Naive thymus-derived CD8-positive, alpha-beta T cell (primary cell): ENCODE measurements around the gene CLCN5. TPM values are rescaled to one million over a fixed set of nuclear protein-coding genes. Genes with fewer than 3 reads are reported as not detected.
"Not testable (repeated sequence)": the region's sequence is repeated elsewhere in the genome, so short reads cannot be mapped to it uniquely, and the experiment has no call there.

ENCODE experiments used
- ATAC-seq, 2 donors: fragments of 150-1000 bp; cut with Tn5 transposase in 1 of 2; sonication (Bioruptor Pico), chemical (Tn5 transposase) in 1 of 2; 1 replicate in 1 of 2; 2 replicates in 1 of 2; pipeline ENCODE4 v1.10.0; 2021; ENCODE audit warnings: mild to moderate bottlenecking in 2 of 2, moderate library complexity in 2 of 2
- POLR2A ChIA-PET: fragments of 350-600 bp; sonication (Branson Sonifier 250); formaldehyde crosslinking; loops from one replicate; lab custom pipeline; 2021; ENCODE audit warnings: antibody characterized with exemption; lab: Charles Lee
- DNase-seq, 10 donors: peaks; one replicate each; pipeline versions ENCODE4 v3.0.0 to v3.0.0-alpha.2; 2020 to 2022
- H3K27ac Mint-ChIP-seq, 10 donors: one replicate each; pipeline ENCODE4 v1.8.0; 2020 to 2022; ENCODE audit warnings: mild to moderate bottlenecking in 10 of 10, mixed read lengths in 10 of 10, moderate library complexity in 4 of 10, inconsistent platforms in 1 of 10
- H3K27me3 Mint-ChIP-seq, 5 donors: one replicate each; pipeline ENCODE4 v1.8.0; 2021 to 2022; ENCODE audit warnings: mixed read lengths in 5 of 5
- H3K36me3 Mint-ChIP-seq, 3 donors: one replicate each; pipeline ENCODE4 v1.8.0; 2020 to 2022; ENCODE audit warnings: mixed read lengths in 3 of 3, mild to moderate bottlenecking in 2 of 3, inconsistent platforms in 1 of 3
- H3K4me1 Mint-ChIP-seq, 4 donors: one replicate each; pipeline ENCODE4 v1.8.0; 2021 to 2022; ENCODE audit warnings: mixed read lengths in 4 of 4
- H3K4me3 Mint-ChIP-seq, 10 donors: one replicate each; pipeline ENCODE4 v1.8.0; 2020 to 2022; ENCODE audit warnings: mild to moderate bottlenecking in 10 of 10, mixed read lengths in 10 of 10, moderate library complexity in 6 of 10, inconsistent platforms in 1 of 10
- H3K9me3 Mint-ChIP-seq, 9 donors: one replicate each; pipeline ENCODE4 v1.8.0; 2020 to 2022; ENCODE audit warnings: mixed read lengths in 9 of 9, mild to moderate bottlenecking in 3 of 9, inconsistent platforms in 1 of 9, moderate library complexity in 1 of 9
- polyA plus RNA-seq, 3 donors: library from polyadenylated mRNA; unstranded; fragments of 300-500 nt; fragmentation: Illumina TruSeq; gene quantifications; one replicate each; pipeline ENCODE4 v1.2.3, GENCODE V29; 2021
- total RNA-seq, 8 experiments: library from RNA in 2 of 8; stranded (reverse) in 2 of 8; gene quantifications; one replicate each; pipeline ENCODE4 v1.2.3 and lab custom pipeline; 2021 to 2026

Gene CLCN5
- total and polyA plus RNA-seq, 5 experiments from 2014 or later: 0.72 to 2.5 (median 1.1) TPM

DNA sequence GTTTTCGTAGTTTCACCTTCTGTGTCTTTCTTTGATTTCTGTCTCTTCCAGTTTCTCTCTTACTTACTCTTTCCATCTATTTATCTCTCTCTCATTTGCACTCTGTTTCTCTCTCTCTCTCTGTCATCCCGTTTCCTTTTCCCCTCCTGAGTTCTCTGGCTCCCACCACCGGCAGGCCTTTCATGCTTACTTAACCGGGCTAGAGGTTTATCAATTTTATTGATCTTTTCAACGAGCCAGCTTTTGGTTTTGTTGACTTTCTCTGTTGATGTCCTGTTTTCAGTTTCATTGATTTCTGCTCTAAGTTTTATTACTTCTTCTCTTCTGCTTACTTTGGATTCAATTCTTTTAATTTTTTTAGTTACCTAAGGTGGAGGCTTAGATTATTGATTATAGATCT is 103.2 kb downstream of the CLCN5 start:
- H3K9me3 Mint-ChIP-seq: peaks cover 0 to 31% (median 19%) of the 10 kb centered on the region in 9 donors
- H3K27me3 Mint-ChIP-seq, DNase-seq, POLR2A ChIA-PET, ATAC-seq, H3K27ac Mint-ChIP-seq, H3K4me1 Mint-ChIP-seq, H3K4me3 Mint-ChIP-seq: not testable (repeated sequence)
- H3K36me3 Mint-ChIP-seq: peaks cover 4 to 22% (median 9%) of the 10 kb centered on the region in 3 donors

DNA sequence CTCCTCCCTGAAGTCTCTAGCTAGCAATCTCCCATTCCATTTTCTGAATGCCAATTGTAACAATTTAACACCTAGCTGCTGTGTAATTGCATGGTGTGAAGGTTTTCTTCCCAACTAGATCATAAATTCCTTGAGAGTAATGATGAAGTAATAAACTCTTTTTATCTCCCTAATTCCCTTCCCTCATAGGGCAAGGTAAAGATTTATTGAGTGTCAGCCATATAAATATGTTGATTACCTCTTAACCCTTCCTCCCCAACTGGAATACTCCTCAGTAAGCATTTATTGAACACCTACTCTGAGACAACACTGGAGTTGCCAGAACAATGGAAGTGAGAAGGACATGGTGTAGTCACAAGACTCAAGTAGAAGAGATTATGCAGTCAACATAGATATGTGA is 112.7 kb downstream of the CLCN5 start:
- H3K9me3 Mint-ChIP-seq: peaks cover 0 to 3% (median 0%) of the 10 kb centered on the region in 9 donors
- H3K36me3 Mint-ChIP-seq: peaks cover 0 to 4% (median 2%) of the 10 kb centered on the region in 3 donors
- H3K27me3 Mint-ChIP-seq: no peaks in the 10 kb centered on the region
- no peak overlapping the region for H3K27ac Mint-ChIP-seq
- H3K4me3 Mint-ChIP-seq: no peak overlapping the region
- no peak for DNase-seq
- no peak for ATAC-seq
- POLR2A ChIA-PET: no interaction called here
- peaks cover 0 to 2% (median 0%) of the 10 kb centered on the region in 4 donors for H3K4me1 Mint-ChIP-seq

DNA sequence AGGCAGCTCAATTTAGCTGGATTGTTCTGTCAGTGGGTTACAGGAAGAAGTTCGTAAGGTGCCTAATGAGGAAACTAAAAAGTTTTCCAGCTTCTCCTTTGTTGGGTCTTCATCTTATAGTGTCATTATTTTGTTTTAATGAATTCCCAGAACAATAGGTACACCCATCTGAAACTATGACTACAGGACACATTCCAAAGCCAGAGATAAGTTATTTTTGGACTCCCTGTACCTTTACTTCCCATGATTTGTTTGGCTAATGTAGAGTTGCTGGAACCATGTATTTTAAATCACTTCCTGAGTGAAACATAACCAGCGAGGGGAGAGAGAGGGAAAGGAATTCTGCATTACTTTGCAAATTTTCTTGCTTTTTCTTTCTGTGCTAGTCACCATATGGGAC is 114.0 kb downstream of the CLCN5 start:
- H3K27me3 Mint-ChIP-seq: no peaks in the 10 kb centered on the region
- H3K36me3 Mint-ChIP-seq: peaks cover 0 to 4% (median 2%) of the 10 kb centered on the region in 3 donors
- no peak overlapping the region for H3K27ac Mint-ChIP-seq
- POLR2A ChIA-PET: no interaction called here
- no peak for ATAC-seq
- peaks cover 0 to 2% (median 0%) of the 10 kb centered on the region in 4 donors for H3K4me1 Mint-ChIP-seq
- peaks cover 0 to 3% (median 0%) of the 10 kb centered on the region in 9 donors for H3K9me3 Mint-ChIP-seq
- H3K4me3 Mint-ChIP-seq: no peak overlapping the region
- no peak for DNase-seq

DNA sequence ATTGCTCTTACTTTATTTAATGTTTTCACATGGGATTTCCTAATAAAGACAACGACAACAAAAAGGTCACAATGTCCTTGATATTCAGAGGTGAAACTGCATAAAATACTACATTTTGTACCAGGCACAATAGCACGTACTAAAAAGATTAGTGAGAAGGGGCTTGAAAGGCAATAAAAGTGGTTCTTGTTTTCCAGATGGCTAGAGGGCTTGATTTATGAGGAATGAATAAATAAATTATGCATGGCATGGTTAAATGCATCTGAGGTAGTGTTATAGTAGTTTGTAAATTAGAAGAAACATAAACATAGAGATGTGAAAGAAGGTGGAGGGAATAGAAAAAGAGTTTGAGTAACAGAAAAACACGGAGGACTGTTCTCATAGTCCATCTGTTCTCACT is 123.4 kb downstream of the CLCN5 start:
- Mint-ChIP-seq H3K36me3 (peaks cover 0 to 4% (median 3%) of the 10 kb centered on the region in 3 donors), H3K27ac (no peak overlapping the region), H3K4me3 (no peak overlapping the region), H3K27me3 (no peaks in the 10 kb centered on the region), H3K4me1 (no peaks in the 10 kb centered on the region), H3K9me3 (no peaks in the 10 kb centered on the region)
- ATAC-seq: no peak
- no peak for DNase-seq
- POLR2A ChIA-PET: no interaction called here

DNA sequence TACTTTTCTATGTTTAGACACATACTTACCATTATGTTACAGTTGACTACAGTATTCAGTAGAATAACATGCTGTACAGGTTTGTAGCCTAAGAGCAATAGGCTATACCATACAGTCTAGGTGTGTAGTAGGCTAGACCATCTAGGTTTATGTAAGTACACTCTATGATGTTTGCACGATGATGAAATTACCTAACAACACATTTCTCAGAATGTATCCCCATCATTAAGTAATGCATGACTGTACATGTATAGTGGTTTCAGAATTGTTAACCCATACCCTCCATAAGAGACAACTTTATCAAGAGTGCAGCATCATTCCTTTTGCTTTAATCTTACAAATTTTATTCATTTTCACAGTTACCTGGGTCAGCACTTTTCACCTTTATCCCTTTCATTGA is 126.8 kb downstream of the CLCN5 start:
- no peak overlapping the region for H3K27ac Mint-ChIP-seq
- DNase-seq: no peak
- no peaks in the 10 kb centered on the region for H3K27me3 Mint-ChIP-seq
- peaks cover 0 to 3% (median 0%) of the 10 kb centered on the region in 3 donors for H3K36me3 Mint-ChIP-seq
- no peaks in the 10 kb centered on the region for H3K4me1 Mint-ChIP-seq
- no peak overlapping the region for H3K4me3 Mint-ChIP-seq
- ATAC-seq: no peak
- no peaks in the 10 kb centered on the region for H3K9me3 Mint-ChIP-seq
- POLR2A ChIA-PET: no interaction called here

DNA sequence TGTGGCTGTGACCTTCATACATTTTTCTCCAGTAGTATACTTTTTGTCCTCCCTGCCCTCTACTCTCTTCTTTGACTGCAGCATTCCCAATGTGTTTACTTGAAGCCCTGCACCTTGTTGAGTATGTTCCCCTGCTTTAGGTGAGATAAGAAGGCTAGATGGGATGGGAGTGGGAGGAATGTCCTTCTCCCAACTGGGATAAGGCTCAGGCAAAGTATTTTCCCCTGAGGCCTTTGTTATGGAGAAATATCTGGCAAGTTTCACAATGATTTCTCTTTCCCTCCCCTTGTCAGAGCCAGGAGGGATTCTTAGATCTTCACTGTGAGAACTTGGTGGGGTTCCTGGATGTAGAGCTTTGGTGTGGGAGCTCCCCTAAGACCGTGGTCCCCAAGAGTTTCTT is 131.8 kb downstream of the CLCN5 start:
- Mint-ChIP-seq H3K9me3 (no peaks in the 10 kb centered on the region), H3K4me3 (no peak overlapping the region), H3K27me3 (no peaks in the 10 kb centered on the region), H3K4me1 (no peaks in the 10 kb centered on the region), H3K27ac (no peak overlapping the region), H3K36me3 (peaks cover 0 to 3% (median 0%) of the 10 kb centered on the region in 3 donors)
- POLR2A ChIA-PET: no interaction called here
- DNase-seq (no peak), ATAC-seq (no peak)

DNA sequence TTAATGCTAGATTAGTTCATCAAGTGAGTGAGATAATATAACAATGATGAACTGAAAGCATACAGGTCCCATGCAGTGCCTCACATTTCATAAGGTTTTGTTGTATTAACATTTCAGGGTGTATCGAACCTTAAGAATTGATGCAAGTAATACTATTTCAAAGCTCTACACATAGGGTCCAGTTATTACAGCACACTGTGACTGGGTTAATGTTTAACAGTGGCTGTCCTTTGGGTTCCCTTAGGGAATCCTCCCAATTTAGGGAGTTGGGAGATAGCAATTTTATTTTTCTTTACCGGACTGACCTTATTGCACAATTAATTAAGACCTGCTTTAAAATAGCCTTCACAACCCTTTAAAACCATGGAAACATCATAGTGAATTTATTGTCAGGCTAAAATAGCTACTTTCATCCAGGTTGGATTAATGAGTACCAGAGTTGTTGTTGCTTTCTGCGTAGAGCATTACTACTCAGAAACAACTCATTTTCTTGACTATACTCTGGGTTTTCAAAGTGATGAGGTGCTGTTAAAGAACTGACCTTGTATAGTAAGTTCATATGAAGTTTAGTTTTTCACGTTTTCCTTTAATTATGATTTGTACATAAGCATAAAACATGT is 144.0 kb downstream of the CLCN5 start:
- peaks cover 0 to 4% (median 0%) of the 10 kb centered on the region in 9 donors for H3K9me3 Mint-ChIP-seq
- H3K27me3 Mint-ChIP-seq: no peaks in the 10 kb centered on the region
- H3K36me3 Mint-ChIP-seq: peaks cover 0 to 5% (median 4%) of the 10 kb centered on the region in 3 donors
- no peak for ATAC-seq
- no peaks in the 10 kb centered on the region for H3K4me1 Mint-ChIP-seq
- H3K27ac Mint-ChIP-seq: no peak overlapping the region
- no peak for DNase-seq
- no peak overlapping the region for H3K4me3 Mint-ChIP-seq
- POLR2A ChIA-PET: no interaction called here

DNA sequence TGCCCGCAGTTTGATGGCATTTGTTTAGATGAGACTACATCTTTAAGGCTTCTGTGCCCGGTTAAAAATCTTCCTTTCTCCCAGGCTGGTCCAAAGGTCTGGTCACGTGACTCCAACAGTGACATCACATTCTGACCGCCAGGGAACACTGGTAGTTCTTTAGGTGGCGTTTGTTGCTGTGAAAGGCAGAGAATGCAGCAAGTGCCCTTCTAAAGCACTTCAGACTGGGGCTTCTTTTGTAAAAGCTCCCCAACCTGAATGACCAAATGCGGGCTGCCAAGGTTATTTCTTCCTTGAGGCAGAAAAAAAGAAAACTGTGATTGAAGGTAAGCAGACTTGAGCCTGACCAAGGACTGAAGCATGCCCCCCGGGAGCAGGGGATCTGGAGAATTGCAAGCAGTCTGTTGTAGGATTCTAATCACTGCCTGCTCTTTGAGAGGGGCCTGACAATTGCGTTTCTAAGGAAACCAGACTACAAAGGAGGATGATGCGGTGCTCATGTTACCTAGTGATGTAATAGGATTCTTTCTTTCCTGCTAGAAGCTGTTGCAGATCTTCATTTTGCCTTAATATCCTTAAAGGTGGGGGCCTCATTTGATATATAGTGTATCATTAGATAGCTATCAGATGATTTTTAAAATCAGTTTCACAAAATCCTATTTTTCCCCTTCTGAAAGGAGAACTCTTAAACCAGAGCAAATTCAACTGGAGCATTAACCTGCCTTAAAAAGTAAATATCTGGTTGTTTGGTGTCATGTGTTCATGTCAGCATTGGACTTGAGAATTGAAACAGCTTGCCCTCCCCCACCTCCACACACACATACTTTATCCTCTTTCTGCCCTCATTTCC is 145.3 kb downstream of the CLCN5 start:
- H3K27me3 Mint-ChIP-seq: no peaks in the 10 kb centered on the region
- peaks cover 0 to 6% (median 5%) of the 10 kb centered on the region in 3 donors for H3K36me3 Mint-ChIP-seq
- DNase-seq (no peak), ATAC-seq (no peak)
- H3K27ac Mint-ChIP-seq: peak overlapping the region in 1 of 10 donors; percentile 65
- no peaks in the 10 kb centered on the region for H3K4me1 Mint-ChIP-seq
- POLR2A ChIA-PET: no interaction called here
- no peak overlapping the region for H3K4me3 Mint-ChIP-seq
- peaks cover 0 to 4% (median 0%) of the 10 kb centered on the region in 9 donors for H3K9me3 Mint-ChIP-seq

DNA sequence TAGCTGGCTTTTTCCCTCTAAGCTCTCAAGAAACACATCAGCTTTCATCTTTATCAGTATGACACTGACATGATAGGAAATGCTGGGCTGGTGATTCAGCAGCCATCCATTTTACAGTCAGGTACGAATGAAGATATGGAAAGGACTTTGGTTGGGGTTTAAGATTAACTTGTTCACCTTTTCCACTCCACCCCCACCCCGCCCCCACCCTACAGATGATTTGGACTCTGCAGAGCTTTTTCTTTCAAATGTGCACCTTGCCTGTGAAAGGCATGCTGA is 145.8 kb downstream of the CLCN5 start:
- peaks cover 0 to 4% (median 0%) of the 10 kb centered on the region in 9 donors for H3K9me3 Mint-ChIP-seq
- ATAC-seq (no peak), DNase-seq (no peak)
- H3K27ac Mint-ChIP-seq: no peak overlapping the region
- POLR2A ChIA-PET: no interaction called here
- H3K27me3 Mint-ChIP-seq: no peaks in the 10 kb centered on the region
- no peaks in the 10 kb centered on the region for H3K4me1 Mint-ChIP-seq
- H3K4me3 Mint-ChIP-seq: no peak overlapping the region
- H3K36me3 Mint-ChIP-seq: peaks cover 0 to 10% (median 5%) of the 10 kb centered on the region in 3 donors

DNA sequence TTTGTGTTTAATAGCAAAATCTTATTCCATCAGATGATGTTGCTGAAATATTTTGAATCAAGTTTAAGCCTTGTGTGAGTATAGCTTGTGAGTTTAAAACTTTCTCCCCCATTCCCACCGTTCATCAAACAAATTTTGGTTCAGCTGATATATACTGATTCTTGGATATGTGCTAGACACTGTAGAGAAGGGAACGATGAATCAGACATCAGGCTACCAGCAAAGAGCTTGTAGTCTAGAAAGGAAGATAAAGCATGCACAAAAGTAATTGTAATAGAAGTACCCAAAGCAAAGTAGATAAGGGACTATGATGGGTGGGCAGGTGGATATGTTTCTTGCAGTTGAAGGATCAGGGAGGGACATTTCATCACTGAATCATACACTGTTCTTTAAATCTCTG is 146.5 kb downstream of the CLCN5 start:
- Mint-ChIP-seq H3K4me3 (no peak overlapping the region), H3K9me3 (peaks cover 0 to 4% (median 0%) of the 10 kb centered on the region in 9 donors), H3K4me1 (no peaks in the 10 kb centered on the region), H3K27ac (no peak overlapping the region), H3K27me3 (no peaks in the 10 kb centered on the region), H3K36me3 (peaks cover 0 to 10% (median 5%) of the 10 kb centered on the region in 3 donors)
- POLR2A ChIA-PET: no interaction called here
- DNase-seq (no peak), ATAC-seq (no peak)

DNA sequence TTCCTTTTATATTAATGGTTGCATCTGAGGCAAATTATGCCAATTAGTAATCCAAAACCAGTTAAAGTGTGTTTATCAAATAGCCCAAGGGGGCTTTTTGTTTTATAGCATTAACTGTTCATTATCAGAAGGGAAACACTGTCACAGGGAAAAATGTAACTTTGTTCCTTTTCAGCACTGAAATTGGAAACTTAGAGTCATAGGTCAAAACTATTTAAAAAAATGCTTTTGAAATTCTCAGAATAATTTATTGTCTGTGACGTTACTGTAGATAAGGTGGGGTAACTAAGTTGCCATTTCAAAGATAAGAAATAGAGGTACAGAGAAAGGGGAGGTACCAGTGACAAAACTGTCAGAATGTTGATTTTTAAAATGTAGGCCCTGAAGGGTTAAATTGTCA is 149.1 kb downstream of the CLCN5 start:
- ATAC-seq (no peak), DNase-seq (no peak)
- peaks cover 0 to 14% (median 5%) of the 10 kb centered on the region in 3 donors for H3K36me3 Mint-ChIP-seq
- no peak overlapping the region for H3K4me3 Mint-ChIP-seq
- H3K27me3 Mint-ChIP-seq: no peaks in the 10 kb centered on the region
- peaks cover 0 to 4% (median 0%) of the 10 kb centered on the region in 9 donors for H3K9me3 Mint-ChIP-seq
- H3K27ac Mint-ChIP-seq: no peak overlapping the region
- peaks cover 0 to 7% (median 0%) of the 10 kb centered on the region in 4 donors for H3K4me1 Mint-ChIP-seq
- POLR2A ChIA-PET: no interaction called here

DNA sequence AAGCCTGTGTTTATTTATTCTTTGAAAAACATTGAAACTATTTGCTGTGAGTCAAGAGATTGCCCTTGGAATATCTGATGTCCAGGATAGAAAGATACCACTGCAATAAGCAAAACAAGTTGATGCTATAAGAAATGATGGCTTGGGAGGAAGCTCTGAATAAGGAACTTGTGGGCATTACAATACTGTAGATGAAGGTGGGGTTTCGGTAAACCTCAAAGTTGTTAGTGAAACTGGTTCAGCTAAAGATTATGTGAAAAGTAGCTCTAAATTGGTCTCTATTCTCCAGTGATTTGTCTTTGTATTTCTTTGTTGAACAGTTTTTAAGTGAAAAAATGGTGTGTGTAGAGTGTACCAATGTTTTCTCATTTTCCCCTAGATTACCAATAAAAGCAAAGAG is 149.7 kb downstream of the CLCN5 start:
- Mint-ChIP-seq H3K4me1 (peaks cover 0 to 8% (median 0%) of the 10 kb centered on the region in 4 donors), H3K27ac (no peak overlapping the region), H3K27me3 (no peaks in the 10 kb centered on the region), H3K9me3 (peaks cover 0 to 4% (median 0%) of the 10 kb centered on the region in 9 donors), H3K4me3 (no peak overlapping the region), H3K36me3 (peaks cover 0 to 17% (median 8%) of the 10 kb centered on the region in 3 donors)
- no peak for ATAC-seq
- no peak for DNase-seq
- POLR2A ChIA-PET: interaction anchor here (0.7 kb wide), 1 partner anchor 120 kb away, joined by 3 read pairs; no protein-coding TSS in a partner anchor

DNA sequence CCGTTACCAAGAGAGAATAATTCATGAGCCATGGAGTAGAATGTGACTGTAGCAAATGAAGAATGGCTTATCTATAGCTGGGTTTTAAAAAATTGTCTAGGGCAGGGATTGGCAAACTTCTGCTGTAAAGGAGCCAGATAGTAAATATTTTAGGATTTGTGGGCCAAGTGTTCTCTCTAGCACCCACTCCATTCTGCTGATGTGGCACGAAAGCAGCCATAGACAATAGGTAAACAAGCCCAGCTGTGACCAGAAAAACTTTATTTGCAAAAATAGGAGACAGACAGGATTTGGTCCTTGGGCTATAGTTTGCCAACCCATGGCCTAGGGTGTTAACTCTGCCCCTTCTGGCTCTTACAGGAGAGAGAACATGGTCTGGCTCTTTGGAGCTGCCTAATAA is 151.2 kb downstream of the CLCN5 start:
- no peaks in the 10 kb centered on the region for H3K27me3 Mint-ChIP-seq
- H3K9me3 Mint-ChIP-seq: peaks cover 0 to 4% (median 0%) of the 10 kb centered on the region in 9 donors
- no peak overlapping the region for H3K27ac Mint-ChIP-seq
- DNase-seq (no peak), ATAC-seq (no peak)
- H3K4me1 Mint-ChIP-seq: peaks cover 0 to 8% (median 0%) of the 10 kb centered on the region in 4 donors
- no peak overlapping the region for H3K4me3 Mint-ChIP-seq
- peaks cover 0 to 17% (median 8%) of the 10 kb centered on the region in 3 donors for H3K36me3 Mint-ChIP-seq
- POLR2A ChIA-PET: no interaction called here
